ENCODE results near the gene TTLL11.

The TTLL11 gene

DNA sequence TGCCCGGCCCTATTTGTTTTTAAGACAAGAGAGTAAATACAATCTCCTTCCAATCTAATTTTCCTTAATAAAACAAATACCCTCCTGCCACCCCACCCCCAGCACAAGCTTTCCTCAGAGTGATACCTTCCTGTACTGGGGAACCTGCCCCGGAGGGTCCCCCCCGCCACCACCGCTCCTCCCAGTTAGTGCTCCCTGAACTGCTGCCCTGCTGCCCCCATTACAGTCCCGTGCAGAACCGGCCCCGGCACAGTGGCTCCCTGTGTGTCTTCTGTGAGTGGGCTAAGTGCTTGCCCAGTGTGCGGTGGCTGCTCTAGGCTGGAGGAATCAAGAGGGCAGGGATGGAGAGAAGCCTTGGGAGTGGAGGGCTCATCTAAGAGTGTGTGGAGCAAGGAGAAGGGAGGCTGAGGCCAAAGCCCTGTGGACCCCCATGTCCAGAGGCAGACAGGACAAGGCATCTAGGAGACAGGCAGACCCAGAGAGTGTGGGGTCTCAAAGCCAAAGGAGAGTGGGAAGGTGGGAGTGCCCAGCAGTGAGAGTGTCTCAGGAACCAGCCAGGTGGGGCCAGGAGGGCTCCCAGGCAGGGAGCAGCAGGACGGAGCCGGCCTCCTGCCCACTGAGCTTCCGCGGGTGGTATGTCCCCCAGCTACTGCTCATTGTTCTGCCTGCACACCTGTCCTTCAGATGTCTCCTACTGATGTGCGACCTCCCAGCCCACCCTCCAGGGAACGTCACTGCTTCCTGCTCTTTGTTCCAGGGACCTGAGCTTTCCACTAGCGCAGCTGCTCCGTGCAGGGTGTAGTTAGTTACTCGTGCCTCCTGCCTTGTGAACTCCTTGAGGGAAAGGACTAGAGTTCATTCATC lies 312.7 kb downstream of the TTLL11 start:
- DNase-seq: no peak

DNA sequence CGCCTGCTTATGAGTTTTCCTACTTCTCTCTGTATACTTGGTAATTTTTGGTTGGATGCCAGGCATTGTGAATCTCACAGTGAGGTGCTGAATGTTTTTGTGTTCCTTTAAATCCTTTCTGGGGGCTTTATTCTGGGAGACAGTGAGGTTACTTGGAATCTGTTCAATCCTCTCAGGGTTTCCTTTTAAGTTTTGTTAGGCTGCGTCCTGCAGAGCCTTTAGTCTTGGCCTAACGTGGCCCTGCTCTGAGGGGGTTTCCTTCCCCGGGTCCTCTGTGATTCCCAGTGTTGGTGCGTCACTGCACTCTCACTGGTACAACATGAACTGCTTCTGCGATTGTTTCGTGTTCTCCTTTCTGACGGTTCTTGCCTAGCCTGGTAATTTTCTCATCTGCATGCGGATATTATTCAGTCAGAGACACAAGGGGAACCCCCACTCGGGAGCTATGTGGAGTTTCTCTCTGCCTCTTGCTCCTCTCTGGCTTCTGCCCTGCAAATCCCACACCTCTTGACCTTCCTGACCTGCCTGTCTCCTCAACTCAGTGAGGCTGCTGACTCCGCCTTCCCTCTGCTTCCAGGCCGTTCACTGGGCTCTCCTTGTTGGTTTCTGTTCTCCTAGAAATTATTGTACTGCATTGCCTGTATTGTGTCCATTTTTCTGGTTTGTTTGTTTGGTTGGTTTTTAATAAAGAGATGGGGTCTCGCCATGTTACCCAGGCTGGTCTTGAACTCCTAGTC lies 313.6 kb downstream of the TTLL11 start:
- DNase-seq: no peak

DNA sequence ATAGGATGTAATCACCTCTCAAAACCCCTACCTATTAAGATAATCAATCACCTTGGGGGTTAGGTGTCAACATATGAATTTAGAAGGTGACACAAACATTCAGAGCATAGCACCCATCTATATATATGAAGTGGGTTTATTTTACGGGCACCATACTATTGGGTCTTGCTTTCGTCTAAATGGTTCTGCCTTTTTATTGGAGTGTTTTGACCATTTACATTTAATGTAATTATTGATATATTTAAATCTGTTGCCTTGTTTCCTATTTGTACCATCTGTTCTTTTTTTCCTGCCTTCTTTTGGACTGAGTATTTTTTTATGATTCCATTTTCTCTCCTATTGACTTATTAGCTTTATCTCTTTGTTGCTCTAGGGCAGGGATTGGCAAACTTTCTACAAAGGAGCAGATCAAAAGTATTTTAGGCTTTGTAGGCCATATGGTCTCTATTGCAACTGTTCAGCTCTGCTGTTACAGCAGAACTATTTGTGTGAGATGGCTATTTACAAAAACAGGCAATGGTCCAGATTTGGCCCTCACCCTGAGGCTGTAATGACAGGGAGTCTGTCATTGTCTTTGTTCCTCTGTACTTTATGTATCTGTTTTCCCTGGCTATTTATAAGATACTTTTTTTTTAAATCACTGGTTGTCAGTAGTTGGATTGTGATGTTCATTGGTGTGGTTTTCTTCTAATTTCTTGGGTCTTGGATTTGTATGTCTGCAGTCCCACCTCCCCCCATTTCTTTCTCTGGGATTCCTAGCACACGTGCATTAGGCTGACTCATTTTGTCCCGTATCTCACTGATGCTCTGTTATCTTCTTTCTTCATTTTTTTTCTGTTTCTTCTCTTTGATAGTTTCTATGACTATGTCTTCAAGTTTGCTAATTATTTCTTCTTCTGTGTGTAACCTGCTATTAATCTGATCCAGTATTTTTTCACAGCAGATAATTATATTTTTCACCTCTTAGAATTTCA lies 314.6 kb downstream of the TTLL11 start:
- DNase-seq: no peak

DNA sequence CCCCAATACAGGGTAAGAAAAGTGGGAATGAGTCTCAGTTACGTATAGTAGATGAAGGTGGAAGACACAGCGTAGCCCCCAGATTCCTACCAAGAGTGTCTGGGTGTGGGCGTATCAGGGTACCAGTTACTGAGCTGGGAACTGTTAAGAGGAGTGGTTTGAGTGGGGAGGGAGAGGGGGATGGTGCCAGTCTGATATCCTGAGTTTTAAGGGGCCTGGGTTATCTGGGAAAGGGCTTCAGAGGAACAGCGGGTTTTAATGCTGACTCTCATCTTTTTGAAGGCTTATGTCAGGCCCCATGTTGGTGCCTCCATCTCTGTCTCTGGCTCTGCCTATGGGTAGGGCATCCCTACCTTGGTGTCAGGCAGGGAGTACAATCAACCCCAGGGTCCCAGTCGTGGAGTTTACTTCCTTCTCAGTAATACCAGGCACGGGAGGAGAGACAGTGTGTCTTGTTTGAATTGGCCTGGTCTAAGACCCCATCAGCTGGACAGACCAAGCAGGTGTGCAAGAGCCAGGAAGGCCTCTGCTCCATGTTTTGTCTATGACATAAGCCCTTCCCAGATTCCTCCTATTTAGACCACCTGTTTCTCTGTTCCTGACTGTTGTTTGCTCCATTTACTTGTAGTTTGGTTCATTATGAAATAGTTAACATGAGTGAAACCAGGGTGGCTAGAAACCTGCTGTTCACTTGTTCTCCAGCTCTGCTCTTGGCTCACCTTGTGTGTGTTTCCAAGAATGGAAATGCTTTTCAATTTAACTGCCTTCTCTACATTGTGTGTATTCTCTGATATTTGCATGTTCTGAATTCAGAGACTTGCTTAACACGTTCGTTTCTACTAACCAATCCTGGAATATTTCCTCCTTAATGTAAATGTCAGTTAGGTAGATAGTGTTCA lies 316.1 kb downstream of the TTLL11 start:
- DNase-seq: no peak

DNA sequence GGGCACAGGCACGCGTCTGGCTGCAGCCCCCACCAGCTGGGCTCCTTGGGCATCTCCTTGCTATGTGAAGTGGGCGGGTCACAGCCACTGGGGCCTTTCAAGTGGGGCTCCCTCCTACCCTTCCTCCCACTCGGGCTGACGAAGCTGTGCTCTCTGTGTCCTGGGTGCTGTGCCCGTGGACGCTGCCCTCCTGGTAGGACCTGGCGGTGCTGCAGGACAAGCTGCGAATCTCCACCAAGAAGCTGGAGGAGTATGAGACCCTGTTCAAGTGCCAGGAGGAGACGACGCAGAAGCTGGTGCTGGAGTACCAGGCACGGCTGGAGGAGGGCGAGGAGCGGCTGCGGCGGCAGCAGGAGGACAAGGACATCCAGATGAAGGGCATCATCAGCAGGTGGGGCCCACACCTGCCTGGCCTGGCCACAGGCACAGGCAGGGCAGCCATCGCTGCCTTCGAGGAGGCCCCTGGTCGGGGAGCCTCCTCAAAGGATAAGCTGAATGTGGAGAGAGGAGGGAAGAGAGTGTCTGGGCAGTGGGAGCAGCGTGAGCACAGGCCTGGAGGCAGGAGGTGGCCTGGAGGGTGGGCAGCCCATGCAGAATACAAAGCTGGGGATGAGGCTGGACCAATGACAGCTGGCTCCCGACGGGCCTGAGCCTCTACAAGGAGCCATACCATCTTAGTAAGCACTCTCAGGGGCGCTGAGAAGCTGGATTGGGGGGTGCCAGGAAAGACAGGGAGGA lies 316.9 kb downstream of the TTLL11 start:
- no peak for DNase-seq

DNA sequence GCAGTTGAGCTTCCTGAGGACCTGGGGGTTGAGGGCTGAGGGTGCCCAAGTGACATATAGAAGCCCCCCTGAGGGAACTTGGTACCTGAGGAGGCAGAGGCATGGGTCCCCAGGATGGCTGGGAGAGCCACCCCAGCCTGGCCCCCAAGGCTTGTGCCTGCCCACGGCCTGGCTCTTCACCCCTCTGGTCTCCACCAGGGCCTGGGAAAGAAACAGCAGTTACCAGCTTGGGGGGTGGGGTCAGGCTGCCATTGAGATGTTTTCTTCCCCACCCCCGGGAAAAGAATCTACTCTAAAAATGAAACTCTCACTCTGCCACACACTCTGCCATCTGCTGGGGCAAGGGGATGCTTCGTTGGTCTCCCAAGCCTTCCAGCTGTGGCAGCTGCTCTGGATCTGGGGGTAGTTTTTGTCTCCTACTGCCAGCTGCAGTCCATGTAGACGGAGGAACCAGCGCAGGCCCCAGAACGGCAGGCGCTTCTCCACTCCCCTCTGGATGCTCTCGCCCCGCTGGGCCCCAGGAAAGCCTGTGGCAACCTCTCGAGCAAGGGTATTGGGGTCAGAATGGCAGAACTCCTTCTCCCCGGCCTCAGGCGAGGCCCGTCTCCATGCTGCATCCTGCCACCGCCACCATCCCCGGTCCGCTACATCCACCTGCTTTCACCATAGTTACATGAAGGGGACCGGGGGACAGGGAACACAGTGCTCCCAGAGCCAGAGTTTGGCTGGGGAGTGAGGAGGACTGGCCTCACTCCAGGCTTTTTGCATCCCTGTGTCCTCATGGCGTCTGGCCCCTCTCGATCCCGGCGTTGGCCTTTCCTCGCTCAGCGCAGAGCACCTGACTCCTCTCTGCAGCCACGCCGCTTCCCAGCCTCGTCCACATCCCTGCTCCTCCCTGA lies 318.1 kb downstream of the TTLL11 start:
- no peak for DNase-seq

DNA sequence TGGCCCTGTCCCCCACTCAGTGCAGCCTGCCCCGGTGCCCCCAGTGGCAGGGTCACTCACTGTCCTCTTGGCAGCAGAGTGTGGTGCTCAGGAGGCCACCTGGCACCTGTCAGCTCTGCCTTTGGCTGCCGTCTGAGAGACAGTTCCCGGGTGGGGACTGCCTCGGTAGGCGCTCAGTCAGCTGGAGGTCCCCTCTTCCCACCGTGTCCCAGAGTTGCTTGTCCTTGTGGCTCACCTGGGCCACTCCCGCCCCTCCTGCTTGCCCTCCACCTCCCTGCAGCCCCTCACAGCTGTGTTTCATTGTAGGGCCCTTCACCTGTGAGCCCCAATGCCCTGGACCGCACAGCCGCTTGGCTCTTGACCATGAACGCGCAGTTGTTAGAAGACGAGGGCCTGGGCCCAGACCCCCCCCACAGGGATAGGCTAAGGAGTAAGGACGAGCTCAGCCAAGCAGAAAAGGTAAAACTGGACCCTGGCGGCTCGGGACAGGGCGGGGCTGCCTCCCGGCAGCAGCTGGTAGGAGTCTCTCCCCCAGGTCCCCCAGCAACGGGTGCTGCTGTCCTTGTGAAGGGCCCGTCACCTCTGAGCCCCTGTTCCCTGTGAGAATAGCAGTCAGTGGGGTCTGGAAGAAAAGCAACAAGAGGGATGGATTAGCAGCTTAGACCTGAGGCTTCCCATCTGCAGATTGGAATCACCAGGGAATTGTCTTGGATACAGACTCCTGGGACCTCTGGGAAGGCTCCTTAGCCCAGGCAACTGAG lies 319.0 kb downstream of the TTLL11 start:
- no peak for DNase-seq

DNA sequence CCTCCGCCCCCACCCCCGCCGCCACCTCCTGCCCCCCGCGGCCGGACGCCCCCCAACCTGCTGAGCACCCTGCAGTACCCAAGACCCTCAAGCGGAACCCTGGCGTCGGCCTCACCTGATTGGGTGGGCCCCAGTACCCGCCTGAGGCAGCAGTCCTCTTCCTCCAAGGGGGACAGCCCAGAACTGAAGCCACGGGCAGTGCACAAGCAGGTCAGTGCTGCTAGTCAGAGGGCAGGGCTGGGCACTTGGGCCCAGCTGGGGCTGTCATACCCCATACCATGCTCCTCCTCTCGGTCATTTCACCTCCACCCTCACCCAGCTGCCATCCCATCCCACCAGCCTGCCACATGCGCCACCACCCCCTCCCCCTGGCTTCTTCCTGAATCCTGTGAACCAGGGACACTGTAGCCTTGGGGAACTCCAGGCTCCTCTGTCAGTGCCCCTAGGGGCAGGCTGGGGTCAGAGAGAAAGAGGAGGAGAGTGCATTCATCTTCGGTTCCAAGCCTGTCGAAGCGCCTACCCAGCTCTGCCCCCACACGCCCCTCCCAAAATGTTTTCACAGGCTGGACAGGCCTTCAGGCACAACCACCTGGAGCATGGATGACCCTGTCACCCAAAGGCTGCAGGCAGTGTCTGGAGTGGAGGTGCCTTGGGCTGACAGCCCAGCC lies 319.7 kb downstream of the TTLL11 start:
- no peak for DNase-seq

DNA sequence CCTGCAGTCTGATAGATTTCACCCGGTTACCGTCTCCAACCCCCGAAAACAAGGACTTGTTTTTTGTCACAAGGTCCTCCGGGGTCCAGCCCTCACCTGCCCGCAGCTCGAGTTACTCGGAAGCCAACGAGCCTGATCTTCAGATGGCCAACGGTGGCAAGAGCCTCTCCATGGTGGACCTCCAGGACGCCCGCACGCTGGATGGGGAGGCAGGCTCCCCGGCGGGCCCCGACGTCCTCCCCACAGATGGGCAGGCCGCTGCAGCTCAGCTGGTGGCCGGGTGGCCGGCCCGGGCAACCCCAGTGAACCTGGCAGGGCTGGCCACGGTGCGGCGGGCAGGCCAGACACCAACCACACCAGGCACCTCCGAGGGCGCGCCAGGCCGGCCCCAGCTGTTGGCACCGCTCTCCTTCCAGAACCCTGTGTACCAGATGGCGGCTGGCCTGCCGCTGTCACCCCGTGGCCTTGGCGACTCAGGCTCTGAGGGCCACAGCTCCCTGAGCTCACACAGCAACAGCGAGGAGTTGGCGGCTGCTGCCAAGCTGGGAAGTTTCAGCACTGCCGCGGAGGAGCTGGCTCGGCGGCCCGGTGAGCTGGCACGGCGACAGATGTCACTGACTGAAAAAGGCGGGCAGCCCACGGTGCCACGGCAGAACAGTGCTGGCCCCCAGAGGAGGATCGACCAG lies 320.4 kb downstream of the TTLL11 start:
- DNase-seq: no peak

All from hematopoietic multipotent progenitor cell treated with erythropoietin and hydrocortisone succinate and interleukin-3 and kit ligand, for 6 days (in vitro differentiated cells).